IMR-90 (cell line): ENCODE results near the gene PRKN. TPM values are rescaled to one million over a fixed set of nuclear protein-coding genes. Genes with fewer than 3 reads are reported as not detected.

Experiments
- ATAC-seq: fragments of 200-7000 bp; cut with Tn5 transposase; 2 replicates; pipeline ENCODE4 v1.9.1; 2020; ENCODE audit warnings: low read depth, mild to moderate bottlenecking, moderate library complexity
- BruUV-seq: library from RNA; stranded (reverse); fragments of 400-500 nt; replicated peaks from 2 replicates; lab custom pipeline; 2021; lab: Mats Ljungman, UMichigan
- CTCF ChIA-PET: fragments of 300-600 bp; formaldehyde crosslinking; extraction: SDS; loops from one replicate; lab custom pipeline; 2021; ENCODE audit warnings: antibody characterized with exemption; lab: Yijun Ruan, JAX
- POLR2A ChIA-PET: fragments of 300-600 bp; sonication (Branson Sonifier 250); formaldehyde crosslinking; loops from one replicate; lab custom pipeline; 2022; ENCODE audit warnings: antibody characterized with exemption; ENCODE audit not compliant: unreplicated experiment; lab: Charles Lee
- DNase-seq: peaks from one replicate; pipeline ENCODE4 v3.0.0; 2013
- H2AFZ ChIP-seq: replicated peaks from 2 replicates; pipeline ENCODE3; 2013; ENCODE audit warnings: low read length, mild to moderate bottlenecking; ENCODE audit not compliant: poor library complexity
- H2AK5ac ChIP-seq: 2 replicates; pipeline ENCODE4 v1.6.1; 2013; ENCODE audit warnings: low read depth, low read length, inconsistent platforms
- H2AK9ac ChIP-seq: replicated peaks from 2 replicates; pipeline ENCODE3; 2013; ENCODE audit warnings: mild to moderate bottlenecking, low read depth, low read length, moderate library complexity; ENCODE audit not compliant: poor library complexity
- H2BK120ac ChIP-seq: 2 replicates; pipeline ENCODE4 v1.6.1; 2013; ENCODE audit warnings: low read depth, low read length, inconsistent platforms
- H2BK15ac ChIP-seq: 3 replicates; pipeline ENCODE4 v1.6.1; 2013; ENCODE audit warnings: low read depth, low read length, inconsistent platforms
- H2BK20ac ChIP-seq: 2 replicates; pipeline ENCODE4 v1.6.1; 2013; ENCODE audit warnings: low read depth, mild to moderate bottlenecking, inconsistent platforms, low read length, moderate library complexity
- H2BK5ac ChIP-seq: 2 replicates; pipeline ENCODE4 v1.6.1; 2013; ENCODE audit warnings: mild to moderate bottlenecking, low read depth, low read length, inconsistent platforms; ENCODE audit not compliant: poor library complexity, severe bottlenecking
- H3K14ac ChIP-seq: replicated peaks from 2 replicates; pipeline ENCODE4 v1.6.1; 2013; ENCODE audit warnings: low read depth, low read length, inconsistent platforms
- H3K18ac ChIP-seq: 2 replicates; pipeline ENCODE4 v1.6.1; 2013; ENCODE audit warnings: low read depth, low read length, control low read depth
- H3K23ac ChIP-seq: 2 replicates; pipeline ENCODE4 v1.6.1; 2013; ENCODE audit warnings: low read depth, low read length, inconsistent platforms
- H3K27ac ChIP-seq: 2 replicates; pipeline ENCODE4 v1.5.1; 2013; ENCODE audit warnings: mild to moderate bottlenecking, control low read depth, low read length; ENCODE audit not compliant: insufficient read depth
- H3K27me3 ChIP-seq: 2 replicates; pipeline ENCODE4 v1.6.1; 2013; ENCODE audit warnings: low read length; ENCODE audit not compliant: control insufficient read depth, insufficient read depth
- H3K36me3 ChIP-seq: 2 replicates; pipeline ENCODE4 v1.6.1; 2013; ENCODE audit warnings: low read length, mixed read lengths; ENCODE audit not compliant: control insufficient read depth, insufficient read depth
- H3K4ac ChIP-seq: 2 replicates; pipeline ENCODE4 v1.6.1; 2013; ENCODE audit warnings: low read depth, low read length, inconsistent platforms
- H3K4me1 ChIP-seq: 2 replicates; pipeline ENCODE4 v1.6.1; 2013; ENCODE audit warnings: low read length, mixed read lengths; ENCODE audit not compliant: control insufficient read depth, insufficient read depth
- H3K4me2 ChIP-seq: 2 replicates; pipeline ENCODE4 v1.6.1; 2013; ENCODE audit warnings: low read depth, mild to moderate bottlenecking, control low read depth, low read length, moderate library complexity
- H3K4me3 ChIP-seq: 2 replicates; pipeline ENCODE4 v1.5.1; 2013; ENCODE audit warnings: low read depth, mild to moderate bottlenecking, control low read depth, low read length, moderate library complexity; ENCODE audit not compliant: insufficient read depth
- H3K56ac ChIP-seq: 2 replicates; pipeline ENCODE4 v1.6.1; 2013; ENCODE audit warnings: low read length, inconsistent platforms; ENCODE audit not compliant: insufficient read depth; ENCODE audit errors: extremely low read depth
- H3K79me1 ChIP-seq, 2 experiments: 2 replicates each; pipeline ENCODE4 v1.6.1; 2013; ENCODE audit warnings: low read length in 2 of 2, inconsistent platforms in 1 of 2, low read depth in 1 of 2
- H3K9ac ChIP-seq: 2 replicates; pipeline ENCODE4 v1.6.1; 2013; ENCODE audit warnings: low read depth, low read length, control low read depth
- H3K9me1 ChIP-seq: 2 replicates; pipeline ENCODE4 v1.6.1; 2013; ENCODE audit warnings: low read length, inconsistent platforms; ENCODE audit not compliant: insufficient read depth
- H3K9me3 ChIP-seq: 2 replicates; pipeline ENCODE4 v1.6.1; 2013; ENCODE audit warnings: low read length; ENCODE audit not compliant: control insufficient read depth, insufficient read depth
- H4K20me1 ChIP-seq: 2 replicates; pipeline ENCODE4 v1.6.1; 2013; ENCODE audit warnings: low read length, inconsistent platforms; ENCODE audit not compliant: insufficient read depth
- H4K5ac ChIP-seq: 2 replicates; pipeline ENCODE4 v1.6.1; 2013; ENCODE audit warnings: mild to moderate bottlenecking, low read depth, low read length, control low read depth
- H4K8ac ChIP-seq, 2 experiments: 2 replicates each; pipeline ENCODE4 v1.6.1; 2013; ENCODE audit warnings: low read depth in 2 of 2, low read length in 2 of 2, control low read depth in 1 of 2, inconsistent platforms in 1 of 2
- H4K91ac ChIP-seq: 2 replicates; pipeline ENCODE4 v1.6.1; 2013; ENCODE audit warnings: low read depth, low read length, inconsistent platforms; ENCODE audit not compliant: insufficient read depth
- BHLHE40 ChIP-seq: fragments of 150-350 bp; IDR thresholded peaks from 2 replicates; pipeline ENCODE4 v1.6.1; 2016; ENCODE audit warnings: mild to moderate bottlenecking, low read depth, low read length
- CEBPB ChIP-seq: IDR thresholded peaks from 2 replicates; pipeline ENCODE4 v1.6.1; 2012; ENCODE audit warnings: low read depth, low read length, improper control_type of control experiment
- CHD1 ChIP-seq: IDR thresholded peaks from 2 replicates; pipeline ENCODE4 v1.6.1; 2012; ENCODE audit warnings: low read depth, low read length, improper control_type of control experiment
- CTCF ChIP-seq: conservative IDR thresholded peaks from 2 replicates; pipeline ENCODE4 v1.5.1; 2012; ENCODE audit warnings: mild to moderate bottlenecking, low read depth, low read length, improper control_type of control experiment
- ELK1 ChIP-seq: fragments of 150-350 bp; IDR thresholded peaks from 2 replicates; pipeline ENCODE4 v1.6.1; 2016; ENCODE audit warnings: low read depth, mild to moderate bottlenecking, low read length, moderate library complexity, borderline replicate concordance
- FOS ChIP-seq: fragments of 150-350 bp; IDR thresholded peaks from 2 replicates; pipeline ENCODE4 v1.6.1; 2016; ENCODE audit warnings: low read depth, low read length
- MAFK ChIP-seq: IDR thresholded peaks from 2 replicates; pipeline ENCODE4 v1.6.1; 2012; ENCODE audit warnings: low read depth, low read length, improper control_type of control experiment
- MAZ ChIP-seq: IDR thresholded peaks from 2 replicates; pipeline ENCODE4 v1.6.1; 2012; ENCODE audit warnings: low read depth, mild to moderate bottlenecking, low read length, improper control_type of control experiment, moderate library complexity, borderline replicate concordance
- MXI1 ChIP-seq: IDR thresholded peaks from 2 replicates; pipeline ENCODE4 v1.6.1; 2012; ENCODE audit warnings: low read depth, mild to moderate bottlenecking, low read length, moderate library complexity, borderline replicate concordance
- NFE2L2 ChIP-seq: fragments of 150-350 bp; IDR thresholded peaks from 2 replicates; pipeline ENCODE4 v1.6.1; 2016; ENCODE audit warnings: low read depth, mild to moderate bottlenecking, low read length
- POLR2A ChIP-seq: IDR thresholded peaks from 2 replicates; pipeline ENCODE4 v1.6.1; 2012; ENCODE audit warnings: mild to moderate bottlenecking, low read depth, low read length
- RAD21 ChIP-seq: IDR thresholded peaks from 2 replicates; pipeline ENCODE4 v1.6.1; 2012; ENCODE audit warnings: low read length, improper control_type of control experiment
- RCOR1 ChIP-seq: IDR thresholded peaks from 2 replicates; pipeline ENCODE4 v1.6.1; 2012; ENCODE audit warnings: mild to moderate bottlenecking, low read length, improper control_type of control experiment; ENCODE audit not compliant: insufficient replicate concordance
- RFX5 ChIP-seq: IDR thresholded peaks from 2 replicates; pipeline ENCODE4 v1.8.0; 2012; ENCODE audit warnings: low read depth, mild to moderate bottlenecking, low read length, moderate library complexity
- SMC3 ChIP-seq: fragments of 150-350 bp; IDR thresholded peaks from 2 replicates; pipeline ENCODE4 v1.6.1; 2016; ENCODE audit warnings: low read depth, mild to moderate bottlenecking, antibody characterized with exemption, low read length, moderate library complexity
- USF2 ChIP-seq: fragments of 150-350 bp; IDR thresholded peaks from 2 replicates; pipeline ENCODE4 v1.6.1; 2017; ENCODE audit warnings: mild to moderate bottlenecking, antibody characterized with exemption, low read length, low read depth
- WGBS, 2 experiments: methylation state at CpG; one replicate each; pipeline versions ENCODE4 v1.1.5 to v1.1.7; 2013; ENCODE audit warnings: missing lambda C conversion rate in 2 of 2; ENCODE audit not compliant: insufficient read length in 1 of 2; ENCODE audit errors: extremely low coverage in 2 of 2; 5-methylcytosine and 5-hydroxymethylcytosine counted together
- dilution Hi-C: fragments of 300-500 bp; cut with HindIII; formaldehyde crosslinking; loops from one replicate; pipeline ENCODE4 v1.14.3; 2018; ENCODE audit warnings: low sequenced_read_pairs; ENCODE audit not compliant: unreplicated experiment
- in situ Hi-C: fragments of 300-500 bp; cut with MboI; formaldehyde crosslinking; loops from 3 replicates; pipeline ENCODE4 v1.14.3; 2019; ENCODE audit warnings: low sequenced_read_pairs, inconsistent platforms, mixed read lengths
- intact Hi-C: fragments of 100-400 bp; cut with micrococcal nuclease; formaldehyde crosslinking; loops from 2 replicates; pipeline ENCODE4 v1.10.0; 2022
- polyA plus RNA-seq, 3 experiments: library from polyadenylated mRNA; depleted of rRNA; stranded (reverse); fragments of >200 nt; gene quantifications; 2 replicates each; pipeline ENCODE4 v1.2.3, GENCODE V29; 2012; ENCODE audit warnings: low replicate concordance in 1 of 3
- total RNA-seq: library from RNA; depleted of rRNA; stranded (reverse); fragments of >200 nt; gene quantifications from 2 replicates; pipeline ENCODE4 v1.2.3, GENCODE V29; 2012

The PRKN gene
- total and polyA plus RNA-seq, 2 of the 4 experiments (the other 2 are of a cell fraction), result 0.15 to 0.18 TPM

GRCh38 chr6:161608771-161609170, 1118.8 kb downstream of the PRKN start:
- Histone ChIP-seq H3K4me2 (no peak overlapping the region), H3K4me1 (no peaks in the 10 kb centered on the region), H3K27me3 (no peaks in the 10 kb centered on the region), H3K14ac (no peak overlapping the region), H2BK5ac (no peak overlapping the region), H3K23ac (no peak overlapping the region), H3K4me3 (no peak overlapping the region), H2AK9ac (no peak overlapping the region), H3K4ac (no peak overlapping the region), H2BK20ac (no peak overlapping the region), H3K36me3 (no peaks in the 10 kb centered on the region), H3K9me1 (no peaks in the 10 kb centered on the region), H3K79me1 (no peaks in the 10 kb centered on the region), H4K5ac (no peak overlapping the region), H3K56ac (no peak overlapping the region), H3K9me3 (peaks cover 25% of the 10 kb centered on the region), H3K9ac (no peak overlapping the region), H2BK15ac (no peak overlapping the region), H4K91ac (no peak overlapping the region), H3K27ac (no peak overlapping the region), H2AK5ac (no peak overlapping the region), H2AFZ (no peak overlapping the region), H2BK120ac (no peak overlapping the region), H3K18ac (no peak overlapping the region), H4K20me1 (no peaks in the 10 kb centered on the region), H4K8ac (no peak overlapping the region)
- no CpG with 5 or more reads among the region's 3 CpGs for WGBS, 2 experiments
- DNase-seq (no peak), ATAC-seq (no peak)
- in situ Hi-C loops, result no loop called here
- ChIA-PET CTCF (no interaction called here), POLR2A (no interaction called here)
- intact Hi-C loops, result no loop called here
- BruUV-seq, result no TSS peak
- TF ChIP-seq CHD1 (no peak), USF2 (no peak), BHLHE40 (no peak), RCOR1 (no peak), FOS (no peak), MAZ (no peak), CEBPB (no peak), MAFK (no peak), RFX5 (no peak), RAD21 (no peak), POLR2A (no peak), NFE2L2 (no peak), CTCF (no peak), ELK1 (no peak), MXI1 (no peak), SMC3 (no peak)
- dilution Hi-C loops, result no loop called here
